ENCODE data around the gene LCLAT1. TPM values are rescaled to one million over a fixed set of nuclear protein-coding genes. Genes with fewer than 3 reads are reported as not detected.

LCLAT1 gene
- total RNA-seq, 4 donors from 2014 or later, result 47.3 to 68.7 (median 54.1) TPM

- Histone ChIP-seq H3K4me1 (peaks cover 8 to 13% of the 10 kb centered on the region in 2 donors), H3K9me3 (no peaks in the 10 kb centered on the region), H3K4me3 (replicated peaks in 1 of 3) (no peak overlapping the region), H3K36me3 (no peaks in the 10 kb centered on the region), H3K27me3 (no peaks in the 10 kb centered on the region), H3K27ac (no peak overlapping the region)
- 67 to 75% methylated on average over 6 of the region's 6 CpGs for WGBS, 2 donors
- intact Hi-C loops (cut with DNase I), result loop anchor here (10.0 kb wide), 1 partner anchor 81 kb away; no protein-coding TSS in a partner anchor
- DNase-seq, result no peak
- TF ChIP-seq POLR2A (IDR thresholded peaks at IDR 0.05) (no peak), CTCF (IDR thresholded peaks at IDR 0.05) (no peak)
These were observed 1.7 kb upstream of the LCLAT1 start for GRCh38 chr2:30445266-30445821.

GRCh38 chr2:30446602-30447148, 371 bp upstream of the LCLAT1 start:
- intact Hi-C loops (cut with DNase I), result loop anchor here (10.0 kb wide), 1 partner anchor 82 kb away; no protein-coding TSS in a partner anchor
- H3K27ac ChIP-seq, result peak overlapping the region; percentile 11 to 78 (median 77)
- no peaks in the 10 kb centered on the region for H3K9me3 ChIP-seq
- TF ChIP-seq CTCF (IDR thresholded peaks at IDR 0.05) (no peak), POLR2A (IDR thresholded peaks at IDR 0.05) (no peak)
- DNase-seq, result no peak
- H3K36me3 ChIP-seq, result no peaks in the 10 kb centered on the region
- H3K27me3 ChIP-seq, result no peaks in the 10 kb centered on the region
- 3 to 7% methylated on average over 12 of the region's 12 CpGs for WGBS, 2 donors
- H3K4me1 ChIP-seq, result peaks cover 8 to 13% of the 10 kb centered on the region in 2 donors
- H3K4me3 ChIP-seq (replicated peaks in 1 of 3), result peak overlapping the region; percentile 66 to 97 (median 80)

- Histone ChIP-seq H3K27ac (no peak overlapping the region), H3K4me1 (peaks cover 8 to 13% of the 10 kb centered on the region in 2 donors), H3K27me3 (no peaks in the 10 kb centered on the region), H3K9me3 (no peaks in the 10 kb centered on the region), H3K4me3 (replicated peaks in 1 of 3) (no peak overlapping the region), H3K36me3 (no peaks in the 10 kb centered on the region)
- no peak for DNase-seq
- 76% methylated on average over 4 of the region's 4 CpGs for WGBS, 2 donors
- TF ChIP-seq POLR2A (IDR thresholded peaks at IDR 0.05) (no peak), CTCF (IDR thresholded peaks at IDR 0.05) (no peak)
- intact Hi-C loops (cut with DNase I), result loop anchor here (10.0 kb wide), 1 partner anchor 84 kb away; no protein-coding TSS in a partner anchor
These were observed 1.3 kb downstream of the LCLAT1 start for GRCh38 chr2:30448308-30448707.

- 91 to 95% methylated on average over 2 of the region's 2 CpGs for WGBS, 2 donors
- DNase-seq, result no peak
These were observed 1.8 kb downstream of the LCLAT1 start for GRCh38 chr2:30448866-30449265.

More at GRCh38 chr2:30448866-30449265, 1.8 kb downstream of the LCLAT1 start:
- intact Hi-C loops (cut with DNase I), result loop anchor here (10.0 kb wide), 1 partner anchor 84 kb away; no protein-coding TSS in a partner anchor
- TF ChIP-seq POLR2A (IDR thresholded peaks at IDR 0.05), result no peak
- TF ChIP-seq CTCF (IDR thresholded peaks at IDR 0.05), result no peak
- Histone ChIP-seq H3K4me1 (peaks cover 8 to 13% of the 10 kb centered on the region in 2 donors), H3K36me3 (no peaks in the 10 kb centered on the region), H3K9me3 (no peaks in the 10 kb centered on the region), H3K4me3 (replicated peaks in 1 of 3) (no peak overlapping the region), H3K27me3 (no peaks in the 10 kb centered on the region), H3K27ac (no peak overlapping the region)

All from thyroid gland (tissue), 4 donors.